Osteocyte (in vitro differentiated cells): ENCODE measurements around the gene ABCC11. TPM values are rescaled to one million over a fixed set of nuclear protein-coding genes. Genes with fewer than 3 reads are reported as not detected.
"Not testable (repeated sequence)": the region's sequence is repeated elsewhere in the genome, so short reads cannot be mapped to it uniquely, and the experiment has no call there.

Experiments
- DNase-seq: peaks from one replicate; pipeline ENCODE4 v3.0.0; 2021; ENCODE audit warnings: mixed read lengths; ENCODE audit not compliant: unreplicated experiment; ENCODE audit errors: extremely low spot score
- H3K27ac Mint-ChIP-seq: one replicate; pipeline ENCODE4 v1.8.0; 2021; ENCODE audit warnings: mild to moderate bottlenecking, mixed read lengths; ENCODE audit not compliant: unreplicated experiment
- H3K27me3 Mint-ChIP-seq: one replicate; pipeline ENCODE4 v1.8.0; 2021; ENCODE audit warnings: mixed read lengths; ENCODE audit not compliant: unreplicated experiment
- H3K36me3 Mint-ChIP-seq: one replicate; pipeline ENCODE4 v1.8.0; 2021; ENCODE audit warnings: mixed read lengths; ENCODE audit not compliant: unreplicated experiment
- H3K4me1 Mint-ChIP-seq: one replicate; pipeline ENCODE4 v1.8.0; 2021; ENCODE audit warnings: mixed read lengths; ENCODE audit not compliant: unreplicated experiment
- H3K4me3 Mint-ChIP-seq: one replicate; pipeline ENCODE4 v1.8.0; 2021; ENCODE audit warnings: mild to moderate bottlenecking, moderate library complexity, mixed read lengths; ENCODE audit not compliant: unreplicated experiment
- H3K9me3 Mint-ChIP-seq: one replicate; pipeline ENCODE4 v1.8.0; 2021; ENCODE audit warnings: mixed read lengths; ENCODE audit not compliant: unreplicated experiment
- CTCF ChIP-seq: fragments of 200-600 bp; sonication (generic); IDR thresholded peaks from 2 replicates; pipeline ENCODE4 v1.5.0; 2021; ENCODE audit warnings: antibody characterized with exemption, mild to moderate bottlenecking, moderate library complexity
- total RNA-seq: library from RNA; stranded (reverse); gene quantifications from 2 replicates; pipeline ENCODE4 v1.2.1, GENCODE V29; 2021

The ABCC11 gene
- total RNA-seq, 1 donor from 2014 or later = 0.48 TPM

GRCh38 chr16:48173889-48174288 is 73.5 kb downstream of the ABCC11 start:
- no peak for TF ChIP-seq CTCF
- Mint-ChIP-seq H3K9me3 (no peaks in the 10 kb centered on the region), H3K4me3 (no peak overlapping the region), H3K27me3 (peaks cover 24% of the 10 kb centered on the region), H3K4me1 (no peaks in the 10 kb centered on the region), H3K27ac (no peak overlapping the region), H3K36me3 (no peaks in the 10 kb centered on the region)
- DNase-seq = no peak

- DNase-seq = no peak
- no peaks in the 10 kb centered on the region for H3K9me3 Mint-ChIP-seq
- TF ChIP-seq CTCF = no peak
- no peaks in the 10 kb centered on the region for H3K4me1 Mint-ChIP-seq
- no peaks in the 10 kb centered on the region for H3K36me3 Mint-ChIP-seq
- H3K27ac Mint-ChIP-seq = no peak overlapping the region
- H3K27me3 Mint-ChIP-seq = peaks cover 22% of the 10 kb centered on the region
- no peak overlapping the region for H3K4me3 Mint-ChIP-seq
Measured at GRCh38 chr16:48172682-48173081, 74.7 kb downstream of the ABCC11 start.

GRCh38 chr16:48169896-48170295 is 77.4 kb downstream of the ABCC11 start:
- Mint-ChIP-seq H3K4me1 (peaks cover 12% of the 10 kb centered on the region), H3K27ac (no peak overlapping the region), H3K27me3 (peaks cover 13% of the 10 kb centered on the region), H3K9me3 (no peaks in the 10 kb centered on the region), H3K36me3 (no peaks in the 10 kb centered on the region), H3K4me3 (no peak overlapping the region)
- TF ChIP-seq CTCF = no peak
- DNase-seq = no peak

- Mint-ChIP-seq H3K9me3 (no peaks in the 10 kb centered on the region), H3K27me3 (peaks cover 11% of the 10 kb centered on the region), H3K27ac (no peak overlapping the region), H3K4me3 (no peak overlapping the region), H3K4me1 (peaks cover 15% of the 10 kb centered on the region), H3K36me3 (no peaks in the 10 kb centered on the region)
- no peak for DNase-seq
- TF ChIP-seq CTCF = no peak
Measured at GRCh38 chr16:48168075-48168474, 79.3 kb downstream of the ABCC11 start.

GRCh38 chr16:48166617-48167016 is 80.7 kb downstream of the ABCC11 start:
- not testable (repeated sequence) for H3K4me3 Mint-ChIP-seq

More at GRCh38 chr16:48166617-48167016, 80.7 kb downstream of the ABCC11 start:
- H3K27me3 Mint-ChIP-seq, H3K36me3 Mint-ChIP-seq, H3K27ac Mint-ChIP-seq, DNase-seq, H3K9me3 Mint-ChIP-seq: not testable (repeated sequence)
- H3K4me1 Mint-ChIP-seq = peaks cover 15% of the 10 kb centered on the region
